ENCODE data around the gene ABCC8.

DNA sequence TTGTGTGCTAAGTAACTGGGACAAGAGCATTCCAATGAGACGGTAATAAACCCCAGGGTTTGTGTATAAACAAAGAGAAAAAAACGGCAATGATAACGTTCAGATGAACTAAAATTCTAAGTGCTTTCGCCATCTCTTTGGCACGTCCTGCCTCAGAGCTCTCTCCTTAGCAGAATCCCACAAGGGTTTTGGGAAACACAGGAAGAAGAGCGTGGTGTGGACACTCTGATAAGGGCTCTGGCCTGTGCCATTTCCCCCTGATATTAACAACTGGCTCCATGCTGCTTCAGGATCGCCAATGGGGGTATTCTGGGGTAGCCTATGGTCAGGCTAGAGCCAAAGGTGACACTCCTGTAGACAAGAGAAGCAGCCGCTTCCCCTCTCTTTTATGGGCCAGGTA is 18.4 kb downstream of the ABCC8 start:
- no peak for TF ChIP-seq IRF4 (IDR thresholded peaks at IDR 0.05; ENCODE audit: low read depth, low read length)
- TF ChIP-seq KDM1A (IDR thresholded peaks at IDR 0.05; ENCODE audit: borderline replicate concordance), result no peak
- TF ChIP-seq, protein P1, sequence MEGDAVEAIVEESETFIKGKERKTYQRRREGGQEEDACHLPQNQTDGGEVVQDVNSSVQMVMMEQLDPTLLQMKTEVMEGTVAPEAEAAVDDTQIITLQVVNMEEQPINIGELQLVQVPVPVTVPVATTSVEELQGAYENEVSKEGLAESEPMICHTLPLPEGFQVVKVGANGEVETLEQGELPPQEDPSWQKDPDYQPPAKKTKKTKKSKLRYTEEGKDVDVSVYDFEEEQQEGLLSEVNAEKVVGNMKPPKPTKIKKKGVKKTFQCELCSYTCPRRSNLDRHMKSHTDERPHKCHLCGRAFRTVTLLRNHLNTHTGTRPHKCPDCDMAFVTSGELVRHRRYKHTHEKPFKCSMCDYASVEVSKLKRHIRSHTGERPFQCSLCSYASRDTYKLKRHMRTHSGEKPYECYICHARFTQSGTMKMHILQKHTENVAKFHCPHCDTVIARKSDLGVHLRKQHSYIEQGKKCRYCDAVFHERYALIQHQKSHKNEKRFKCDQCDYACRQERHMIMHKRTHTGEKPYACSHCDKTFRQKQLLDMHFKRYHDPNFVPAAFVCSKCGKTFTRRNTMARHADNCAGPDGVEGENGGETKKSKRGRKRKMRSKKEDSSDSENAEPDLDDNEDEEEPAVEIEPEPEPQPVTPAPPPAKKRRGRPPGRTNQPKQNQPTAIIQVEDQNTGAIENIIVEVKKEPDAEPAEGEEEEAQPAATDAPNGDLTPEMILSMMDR (IDR thresholded peaks at IDR 0.05 in 2 of 3, conservative IDR thresholded peaks at IDR 0.05 in 1 of 3; ENCODE audit: control insufficient read depth in 2 of 3, extremely low read depth in 1 of 3, insufficient read depth in 1 of 3, low read depth in 3 of 3, low read length in 3 of 3), result no peak
- no peak for TF ChIP-seq CHD4 (IDR thresholded peaks at IDR 0.05)
- TF ChIP-seq STAT1 (conservative IDR thresholded peaks at IDR 0.05), result no peak
- no peak for TF ChIP-seq POLR2A (IDR thresholded peaks at IDR 0.05; ENCODE audit: low read depth, low read length)
- no peak for TF ChIP-seq MAX (IDR thresholded peaks at IDR 0.05; ENCODE audit: low read depth, low read length)
- no peak for TF ChIP-seq ZNF592 (IDR thresholded peaks at IDR 0.05)
- TF ChIP-seq EED (IDR thresholded peaks at IDR 0.05; ENCODE audit: low read depth), result no peak
- TF ChIP-seq PML (IDR thresholded peaks at IDR 0.05; ENCODE audit: low read length), result no peak
- TF ChIP-seq MYC (IDR thresholded peaks at IDR 0.05; ENCODE audit: insufficient read depth, insufficient read length, insufficient replicate concordance, low read length, severe bottlenecking), result no peak
- TF ChIP-seq, protein P2, sequence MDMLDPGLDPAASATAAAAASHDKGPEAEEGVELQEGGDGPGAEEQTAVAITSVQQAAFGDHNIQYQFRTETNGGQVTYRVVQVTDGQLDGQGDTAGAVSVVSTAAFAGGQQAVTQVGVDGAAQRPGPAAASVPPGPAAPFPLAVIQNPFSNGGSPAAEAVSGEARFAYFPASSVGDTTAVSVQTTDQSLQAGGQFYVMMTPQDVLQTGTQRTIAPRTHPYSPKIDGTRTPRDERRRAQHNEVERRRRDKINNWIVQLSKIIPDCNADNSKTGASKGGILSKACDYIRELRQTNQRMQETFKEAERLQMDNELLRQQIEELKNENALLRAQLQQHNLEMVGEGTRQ (IDR thresholded peaks at IDR 0.05; ENCODE audit: borderline replicate concordance, low read depth, low read length), result no peak
- TF ChIP-seq BCL11A (IDR thresholded peaks at IDR 0.05; ENCODE audit: low read depth, low read length), result no peak
- no peak for TF ChIP-seq SMC3 (IDR thresholded peaks at IDR 0.05; ENCODE audit: borderline replicate concordance, low read length)
